ENCODE measurements around the gene PRRX2.
"Not testable (repeated sequence)": the region's sequence is repeated elsewhere in the genome, so short reads cannot be mapped to it uniquely, and the experiment has no call there.

PRRX2 gene

DNA sequence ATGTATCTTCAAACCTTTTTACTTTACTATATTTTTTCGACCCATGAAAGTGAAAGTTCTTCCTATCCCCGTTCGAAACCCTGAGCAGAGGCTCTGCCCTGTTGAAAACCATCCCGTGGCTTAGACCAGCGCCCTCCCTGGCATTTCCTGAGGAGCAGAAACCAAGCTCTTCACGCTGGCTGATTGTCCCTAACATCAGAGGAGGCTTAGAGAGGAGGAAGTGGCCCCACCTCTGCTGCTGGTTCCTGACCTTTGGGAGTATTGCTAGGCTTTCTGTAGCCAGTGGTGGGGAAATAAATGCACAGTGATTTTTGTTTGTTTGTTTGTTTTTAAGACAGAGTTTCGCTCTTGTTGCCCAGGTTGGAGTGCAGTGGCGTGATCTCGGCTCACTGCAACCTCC lies 91.6 kb downstream of the PRRX2 start:
- no peak for DNase-seq (ENCODE audit: low read depth in 2 of 2)

DNA sequence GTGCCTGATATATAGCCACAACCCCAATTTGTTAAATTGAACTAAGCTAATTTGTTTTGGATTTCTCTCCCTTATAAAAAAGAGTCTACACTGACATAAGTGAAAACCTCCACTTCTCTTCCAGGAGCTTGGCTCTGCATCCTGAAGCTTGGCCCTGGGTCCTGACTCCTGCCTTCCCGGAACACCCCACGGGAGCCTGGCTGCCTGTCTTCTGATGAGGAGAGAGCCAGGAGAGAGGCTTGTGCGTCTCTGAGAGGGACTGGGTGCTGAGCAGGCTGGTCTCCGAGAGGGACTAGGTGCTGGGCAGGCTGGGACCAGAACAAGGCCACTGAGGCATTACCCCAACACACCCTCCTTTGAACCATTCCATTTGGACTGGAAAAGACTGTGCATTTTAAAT lies 93.9 kb downstream of the PRRX2 start:
- DNase-seq (ENCODE audit: low read depth in 2 of 2), result no peak

- DNase-seq (ENCODE audit: low read depth in 2 of 2), result no peak
Measured at GRCh38 chr9:129759804-129760502, 94.5 kb downstream of the PRRX2 start.

DNA sequence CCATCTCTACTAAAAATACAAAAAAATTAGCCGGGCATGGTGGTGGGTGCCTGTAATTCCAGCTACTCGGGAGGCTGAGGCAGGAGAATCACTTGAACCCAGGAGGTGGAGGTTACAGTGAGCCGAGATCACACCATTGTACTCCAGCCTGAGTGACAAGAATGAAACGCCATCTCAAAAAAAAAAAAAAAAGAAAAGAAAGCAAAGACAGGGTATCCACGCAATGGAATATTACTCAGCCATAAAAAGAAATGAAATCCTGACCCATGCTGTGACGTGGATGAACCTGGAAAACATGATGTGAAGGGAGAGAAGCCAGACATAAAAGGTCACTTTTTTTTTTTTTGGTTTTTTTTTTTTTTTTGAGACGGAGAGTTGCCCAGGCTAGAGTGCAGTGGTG lies 95.3 kb downstream of the PRRX2 start:
- DNase-seq (ENCODE audit: low read depth in 2 of 2), result not testable (repeated sequence)

DNA sequence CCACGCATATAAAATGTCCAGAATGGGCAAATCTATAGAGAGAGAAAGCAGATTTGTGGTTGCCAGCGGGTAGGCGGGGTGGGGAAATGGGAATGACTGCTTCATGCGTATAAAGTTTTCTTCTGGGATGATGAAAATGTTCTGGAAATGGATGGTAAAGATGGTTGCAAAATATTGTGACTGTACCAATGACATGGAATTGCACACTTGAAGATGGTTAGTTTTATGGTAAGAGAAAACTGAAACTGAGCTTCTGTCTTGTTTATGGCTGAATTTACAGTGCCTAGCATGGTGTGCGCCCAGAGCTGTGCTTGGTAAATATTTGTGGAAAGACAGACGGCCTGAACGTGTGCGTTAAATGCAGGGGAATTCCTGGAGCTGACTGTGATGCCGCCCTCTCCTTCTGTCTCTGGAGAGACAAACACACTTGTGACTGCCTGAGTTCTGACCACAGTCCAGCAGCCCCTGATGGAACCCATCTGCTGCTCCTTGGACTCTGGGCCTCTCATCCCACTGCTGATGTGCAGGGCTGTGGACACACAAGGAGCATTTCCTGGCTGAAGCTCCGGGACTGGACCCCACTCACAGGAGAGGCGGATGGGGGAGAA lies 96.0 kb downstream of the PRRX2 start:
- no peak for DNase-seq (ENCODE audit: low read depth in 2 of 2)

DNA sequence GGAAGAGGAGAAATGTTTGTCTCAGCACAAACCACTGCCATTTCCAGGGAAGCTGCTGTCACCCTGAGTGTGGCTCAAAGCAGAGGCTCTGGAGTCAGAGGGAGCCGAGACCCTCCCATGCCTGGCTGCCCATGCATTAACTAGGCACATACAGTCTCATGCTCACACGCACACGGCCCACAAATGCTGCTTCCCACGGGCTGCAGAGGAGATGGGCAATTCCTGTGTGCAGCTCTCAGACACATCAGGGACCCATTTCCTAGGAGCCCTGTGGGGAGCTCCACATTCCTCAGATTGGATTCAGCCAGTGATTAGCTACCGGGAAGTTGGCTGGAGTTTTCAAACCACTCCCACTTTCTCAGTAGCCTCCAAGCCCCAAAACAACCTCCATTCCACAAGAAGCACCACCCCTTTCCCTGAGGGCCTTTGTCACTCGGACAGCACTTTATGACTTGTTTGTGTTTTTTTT lies 96.5 kb downstream of the PRRX2 start:
- DNase-seq (ENCODE audit: low read depth in 2 of 2), result no peak

DNA sequence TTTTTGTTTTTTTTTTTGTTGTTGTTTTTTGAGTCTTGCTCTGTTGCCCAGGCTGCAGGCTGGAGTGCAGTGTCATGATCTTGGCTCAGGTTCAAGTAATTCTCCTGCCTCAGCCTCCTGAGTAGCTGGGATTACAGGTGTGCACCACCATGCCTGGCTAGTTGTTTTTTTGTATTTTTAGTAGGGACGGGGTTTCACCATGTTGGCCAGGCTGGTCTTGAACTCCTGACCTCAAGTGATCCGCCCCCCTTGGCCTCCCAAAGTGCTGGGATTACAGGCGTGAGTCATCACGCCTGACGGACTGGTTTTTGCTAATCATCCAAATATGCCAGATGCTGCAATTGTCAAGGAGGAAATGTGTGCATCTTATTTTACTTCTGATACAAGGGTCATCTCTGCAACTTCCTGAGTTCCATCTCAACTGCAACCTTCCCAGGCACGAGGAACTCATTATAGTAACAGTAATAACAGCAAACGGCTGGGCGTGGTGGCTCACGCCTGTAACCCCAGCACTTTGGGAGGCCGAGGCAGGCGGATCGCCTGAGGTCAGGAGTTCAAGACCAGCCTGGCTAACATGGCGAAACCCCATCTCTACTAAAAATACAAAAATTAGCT lies 97.0 kb downstream of the PRRX2 start:
- not testable (repeated sequence) for DNase-seq (ENCODE audit: low read depth in 2 of 2)

- DNase-seq (ENCODE audit: low read depth in 2 of 2), result no peak
Measured at GRCh38 chr9:129762985-129763926, 97.8 kb downstream of the PRRX2 start.

GRCh38 chr9:129765764-129766317 lies 100.4 kb downstream of the PRRX2 start:
- no peak for DNase-seq (ENCODE audit: low read depth in 2 of 2)

- DNase-seq (ENCODE audit: low read depth in 2 of 2), result no peak
Measured at GRCh38 chr9:129768486-129768885, 103.0 kb downstream of the PRRX2 start.

GRCh38 chr9:129769669-129770068 lies 104.2 kb downstream of the PRRX2 start:
- DNase-seq (ENCODE audit: low read depth in 2 of 2), result no peak

- DNase-seq (ENCODE audit: low read depth in 2 of 2), result no peak
Measured at GRCh38 chr9:129770741-129771140, 105.3 kb downstream of the PRRX2 start.
